Esophagus squamous epithelium (tissue), 4 donors: ENCODE data around the gene DBI.

Experiments used
- POLR2A ChIP-seq, 4 donors: fragments of 450-650 bp; IDR thresholded peaks; one replicate each; pipeline ENCODE4 v1.6.1; 2017; ENCODE audit warnings: antibody characterized with exemption in 4 of 4, mild to moderate bottlenecking in 4 of 4, moderate library complexity in 3 of 4
- TF ChIP-seq, protein P1 (sequence below), 6 experiments: fragments of 450-650 bp in 4 of 6; fragments of 200-600 bp in 2 of 6; sonication (generic) in 2 of 6; IDR thresholded peaks; one replicate each; pipeline ENCODE4 v1.5.1; 2016 to 2019; ENCODE audit warnings: antibody characterized with exemption in 6 of 6, mild to moderate bottlenecking in 4 of 6, moderate library complexity in 4 of 6

DNA sequence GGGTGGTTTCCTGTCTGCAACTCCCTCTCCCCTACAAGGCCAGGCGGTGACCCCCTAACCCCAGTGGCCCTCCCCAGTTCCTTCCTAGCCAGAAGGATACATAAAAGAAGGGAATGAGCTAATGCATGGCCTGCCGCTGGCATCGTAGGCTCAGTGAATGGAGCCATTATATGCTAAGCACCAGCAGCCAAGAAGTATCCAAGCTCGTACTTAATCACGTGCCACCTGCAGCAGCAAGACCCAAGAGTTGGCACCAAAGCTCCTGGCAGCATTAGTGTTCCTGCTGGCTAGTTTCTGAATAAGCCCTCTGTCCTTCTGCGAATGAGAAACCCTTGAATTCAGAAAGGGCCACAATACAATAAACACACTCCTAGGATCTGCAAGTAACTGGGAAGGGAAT, 4.3 kb downstream of the DBI start:
- TF ChIP-seq POLR2A (IDR thresholded peaks at IDR 0.05), result no peak
- TF ChIP-seq, protein P1, sequence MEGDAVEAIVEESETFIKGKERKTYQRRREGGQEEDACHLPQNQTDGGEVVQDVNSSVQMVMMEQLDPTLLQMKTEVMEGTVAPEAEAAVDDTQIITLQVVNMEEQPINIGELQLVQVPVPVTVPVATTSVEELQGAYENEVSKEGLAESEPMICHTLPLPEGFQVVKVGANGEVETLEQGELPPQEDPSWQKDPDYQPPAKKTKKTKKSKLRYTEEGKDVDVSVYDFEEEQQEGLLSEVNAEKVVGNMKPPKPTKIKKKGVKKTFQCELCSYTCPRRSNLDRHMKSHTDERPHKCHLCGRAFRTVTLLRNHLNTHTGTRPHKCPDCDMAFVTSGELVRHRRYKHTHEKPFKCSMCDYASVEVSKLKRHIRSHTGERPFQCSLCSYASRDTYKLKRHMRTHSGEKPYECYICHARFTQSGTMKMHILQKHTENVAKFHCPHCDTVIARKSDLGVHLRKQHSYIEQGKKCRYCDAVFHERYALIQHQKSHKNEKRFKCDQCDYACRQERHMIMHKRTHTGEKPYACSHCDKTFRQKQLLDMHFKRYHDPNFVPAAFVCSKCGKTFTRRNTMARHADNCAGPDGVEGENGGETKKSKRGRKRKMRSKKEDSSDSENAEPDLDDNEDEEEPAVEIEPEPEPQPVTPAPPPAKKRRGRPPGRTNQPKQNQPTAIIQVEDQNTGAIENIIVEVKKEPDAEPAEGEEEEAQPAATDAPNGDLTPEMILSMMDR (IDR thresholded peaks at IDR 0.05), result no peak
